Measurements from ENCODE around the gene MLLT6.

MLLT6 gene

GRCh38 chr17:38674749-38675615, 30.1 kb upstream of the MLLT6 start, which contains the start of gene EPOP:
Gene EPOP (minus strand): TSS chr17:38674957. CDS start chr17:38674495, 462 bp downstream.
- DNase-seq (ENCODE audit: low spot score): peak; percentile 86

- DNase-seq (ENCODE audit: low spot score): peak; percentile 81
These were observed 28.2 kb upstream of the MLLT6 start for GRCh38 chr17:38676706-38677504.

GRCh38 chr17:38677819-38678218, 27.3 kb upstream of the MLLT6 start:
- no peak for DNase-seq (ENCODE audit: low spot score)

GRCh38 chr17:38681096-38681495, 24.0 kb upstream of the MLLT6 start:
- no peak for DNase-seq (ENCODE audit: low spot score)

- DNase-seq (ENCODE audit: low spot score): no peak
These were observed 19.6 kb upstream of the MLLT6 start for GRCh38 chr17:38685491-38685890.

GRCh38 chr17:38687286-38687685, 17.8 kb upstream of the MLLT6 start:
- DNase-seq (ENCODE audit: low spot score): no peak

GRCh38 chr17:38690386-38690785, 14.7 kb upstream of the MLLT6 start:
- DNase-seq (ENCODE audit: low spot score): no peak

- DNase-seq (ENCODE audit: low spot score): no peak
These were observed 13.9 kb upstream of the MLLT6 start for GRCh38 chr17:38691154-38691553.

GRCh38 chr17:38693700-38694329, 11.3 kb upstream of the MLLT6 start:
- no peak for DNase-seq (ENCODE audit: low spot score)

- DNase-seq (ENCODE audit: low spot score): no peak
These were observed 7.8 kb upstream of the MLLT6 start for GRCh38 chr17:38697061-38697820.

GRCh38 chr17:38698760-38699159, 6.3 kb upstream of the MLLT6 start:
- DNase-seq (ENCODE audit: low spot score): no peak

GRCh38 chr17:38701504-38702165, 3.4 kb upstream of the MLLT6 start:
- peak; percentile 62 for DNase-seq (ENCODE audit: low spot score)

- DNase-seq (ENCODE audit: low spot score): peak; percentile 88
These were observed 2.7 kb upstream of the MLLT6 start for GRCh38 chr17:38702166-38702915.

GRCh38 chr17:38702916-38703741, 1.9 kb upstream of the MLLT6 start:
- peak; percentile 52 for DNase-seq (ENCODE audit: low spot score)

GRCh38 chr17:38703742-38704605, 1.1 kb upstream of the MLLT6 start:
- DNase-seq (ENCODE audit: low spot score): peak; percentile 92

- peak; percentile 20 for DNase-seq (ENCODE audit: low spot score)
These were observed 390 bp downstream of the MLLT6 start for GRCh38 chr17:38705523-38705802.

- DNase-seq (ENCODE audit: low spot score): peak; percentile 40
These were observed 881 bp downstream of the MLLT6 start for GRCh38 chr17:38705803-38706504.

Data from RKO (cell line).